ENCODE results near the gene MLPH. TPM values are rescaled to one million over a fixed set of nuclear protein-coding genes. Genes with fewer than 3 reads are reported as not detected.

Gene MLPH
- total and polyA plus RNA-seq, 2 of the 13 experiments (the other 11 are each of a cell fraction or from before 2014, with no cell fraction given), result 0.12 TPM; not detected in 1

GRCh38 chr2:237572021-237572741, 85.1 kb downstream of the MLPH start (continued):
- TF ChIP-seq E2F2 (CRISPR knock-in tag; IDR thresholded peaks at IDR 0.05; ENCODE audit: borderline replicate concordance) (0 out of 2 replicates have a peak, but pooled peaks have one; percentile 39), NRL (CRISPR knock-in tag; IDR thresholded peaks at IDR 0.05; ENCODE audit: borderline replicate concordance) (no peak), ZNF768 (CRISPR knock-in tag; IDR thresholded peaks at IDR 0.05) (peak; percentile 71; the same call in 1 of the 2 replicates), ARID2 (CRISPR knock-in tag; IDR thresholded peaks at IDR 0.05; ENCODE audit: borderline replicate concordance) (no peak), ATRX (CRISPR knock-in tag; IDR thresholded peaks at IDR 0.05; ENCODE audit: borderline replicate concordance) (no peak; the same call in 1 of the 2 replicates), ZNF605 (CRISPR knock-in tag; IDR thresholded peaks at IDR 0.05) (0 out of 2 replicates have a peak, but pooled peaks have one; percentile 48), ZNF362 (CRISPR knock-in tag; IDR thresholded peaks at IDR 0.05; ENCODE audit: borderline replicate concordance) (no peak), ZNF773 (CRISPR knock-in tag; IDR thresholded peaks at IDR 0.05; ENCODE audit: borderline replicate concordance) (no peak), ZNF816 (CRISPR knock-in tag; IDR thresholded peaks at IDR 0.05; ENCODE audit: borderline replicate concordance) (no peak), ETV5 (CRISPR knock-in tag; IDR thresholded peaks at IDR 0.05; ENCODE audit: borderline replicate concordance) (peak; percentile 70; the same call in 1 of the 2 replicates), ATM (IDR thresholded peaks at IDR 0.05; ENCODE audit: borderline replicate concordance) (no peak), ZNF841 (CRISPR knock-in tag; IDR thresholded peaks at IDR 0.05; ENCODE audit: borderline replicate concordance) (no peak), MED8 (CRISPR knock-in tag; IDR thresholded peaks at IDR 0.05; ENCODE audit: insufficient replicate concordance) (no peak), ADNP (CRISPR knock-in tag; IDR thresholded peaks at IDR 0.05) (no peak), HNF1B (CRISPR knock-in tag; IDR thresholded peaks at IDR 0.05) (peak; percentile 90), ZNF589 (CRISPR knock-in tag; conservative IDR thresholded peaks at IDR 0.05) (no peak), ZNF781 (CRISPR knock-in tag; IDR thresholded peaks at IDR 0.05; ENCODE audit: borderline replicate concordance, not compliant biosample characterization) (no peak), TCF12 (IDR thresholded peaks at IDR 0.05) (no peak), TCF12 (CRISPR knock-in tag; IDR thresholded peaks at IDR 0.05) (no peak), U2AF1 (optimal IDR thresholded peaks at IDR 0.05; ENCODE audit: low read depth, low read length) (peak; percentile 46), ZNF607 (CRISPR knock-in tag; IDR thresholded peaks at IDR 0.05; ENCODE audit: borderline replicate concordance) (0 out of 2 replicates have a peak, but pooled peaks have one; percentile 9), NFE2L2 (IDR thresholded peaks at IDR 0.05; ENCODE audit: low read length) (no peak), AKAP8 (CRISPR knock-in tag; IDR thresholded peaks at IDR 0.05) (peak; percentile 73; the same call in 1 of the 2 replicates), SAFB2 (CRISPR knock-in tag; IDR thresholded peaks at IDR 0.05; ENCODE audit: borderline replicate concordance, low read depth) (no peak; the same call in 1 of the 2 replicates), ZSCAN12 (CRISPR knock-in tag; IDR thresholded peaks at IDR 0.05) (peak; percentile 62; the same call in 1 of the 2 replicates), HNF4A (CRISPR knock-in tag; IDR thresholded peaks at IDR 0.05) (peak; percentile 47; the same call in 1 of the 2 replicates), CHD4 (IDR thresholded peaks at IDR 0.05; ENCODE audit: borderline replicate concordance, low read length) (no peak)
